ENCODE results near the gene USH2A.

- TF ChIP-seq, protein P1, sequence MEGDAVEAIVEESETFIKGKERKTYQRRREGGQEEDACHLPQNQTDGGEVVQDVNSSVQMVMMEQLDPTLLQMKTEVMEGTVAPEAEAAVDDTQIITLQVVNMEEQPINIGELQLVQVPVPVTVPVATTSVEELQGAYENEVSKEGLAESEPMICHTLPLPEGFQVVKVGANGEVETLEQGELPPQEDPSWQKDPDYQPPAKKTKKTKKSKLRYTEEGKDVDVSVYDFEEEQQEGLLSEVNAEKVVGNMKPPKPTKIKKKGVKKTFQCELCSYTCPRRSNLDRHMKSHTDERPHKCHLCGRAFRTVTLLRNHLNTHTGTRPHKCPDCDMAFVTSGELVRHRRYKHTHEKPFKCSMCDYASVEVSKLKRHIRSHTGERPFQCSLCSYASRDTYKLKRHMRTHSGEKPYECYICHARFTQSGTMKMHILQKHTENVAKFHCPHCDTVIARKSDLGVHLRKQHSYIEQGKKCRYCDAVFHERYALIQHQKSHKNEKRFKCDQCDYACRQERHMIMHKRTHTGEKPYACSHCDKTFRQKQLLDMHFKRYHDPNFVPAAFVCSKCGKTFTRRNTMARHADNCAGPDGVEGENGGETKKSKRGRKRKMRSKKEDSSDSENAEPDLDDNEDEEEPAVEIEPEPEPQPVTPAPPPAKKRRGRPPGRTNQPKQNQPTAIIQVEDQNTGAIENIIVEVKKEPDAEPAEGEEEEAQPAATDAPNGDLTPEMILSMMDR (IDR thresholded peaks at IDR 0.05), result no peak
- TF ChIP-seq EP300 (IDR thresholded peaks at IDR 0.05; ENCODE audit: low read depth) (no peak), POLR2A (IDR thresholded peaks at IDR 0.05) (no peak), POLR2AphosphoS5 (IDR thresholded peaks at IDR 0.05) (no peak)
Observed at GRCh38 chr1:215767761-215768160, 655.5 kb downstream of the USH2A start.

All from transverse colon (tissue), 4 donors.